Colonic mucosa (tissue), 4 donors: ENCODE results near the gene RAB11B. TPM values are rescaled to one million over a fixed set of nuclear protein-coding genes. Genes with fewer than 3 reads are reported as not detected.
A peak's percentile ranks its signal among the peaks of the same experiment; 100 is the strongest.
"Not testable (repeated sequence)": the region's sequence is repeated elsewhere in the genome, so short reads cannot be mapped to it uniquely, and the experiment has no call there.

Experiments used
- DNase-seq: peaks from one replicate; pipeline ENCODE4 v3.0.0-alpha.2; 2020
- H3K27ac ChIP-seq: fragments of 200-600 bp; one replicate; pipeline ENCODE4 v1.8.0; 2021
- H3K27me3 ChIP-seq: fragments of 200-600 bp; one replicate; pipeline ENCODE4 v1.8.0; 2021
- H3K36me3 ChIP-seq: fragments of 200-600 bp; one replicate; pipeline ENCODE4 v1.8.0; 2021
- H3K4me1 ChIP-seq: fragments of 200-600 bp; one replicate; pipeline ENCODE4 v1.8.0; 2021; ENCODE audit warnings: mild to moderate bottlenecking
- H3K4me3 ChIP-seq: fragments of 200-600 bp; one replicate; pipeline ENCODE4 v1.8.0; 2021
- H3K9ac ChIP-seq, 2 donors: one replicate each; pipeline ENCODE4 v1.7.0; 2013; ENCODE audit warnings: control low read depth in 2 of 2, low read depth in 2 of 2, low read length in 2 of 2
- H3K9me3 ChIP-seq: fragments of 200-600 bp; one replicate; pipeline ENCODE4 v1.8.0; 2021
- CTCF ChIP-seq: fragments of 200-600 bp; IDR thresholded peaks from one replicate; pipeline ENCODE4 v1.8.0; 2022; ENCODE audit warnings: antibody characterized with exemption, mild to moderate bottlenecking
- intact Hi-C: fragments of 100-400 bp; cut with DNase I; formaldehyde crosslinking; loops from one replicate; pipeline ENCODE4 v1.14.1; 2022
- total RNA-seq, 2 donors: library from RNA; stranded (reverse); fragmentation: NEBNext Ultra II Directional in 1 of 2; extraction: Animal tissue kit (Norgen Biotek cat#: 25700) in 1 of 2; gene quantifications; one replicate each; pipeline ENCODE4 v1.2.1, GENCODE V29; 2021
- donor health status: healthy.
- donor health status: DM: no; HTN: no; CAD: no.
- donor health status: DM: no; HTN: no; CAD: no.

Gene RAB11B
- 100 to 1,000 TPM; 117 to 127 TPM for total RNA-seq

- Histone ChIP-seq H3K36me3 (no peaks in the 10 kb centered on the region), H3K9me3 (no peaks in the 10 kb centered on the region), H3K4me1 (peaks cover 14% of the 10 kb centered on the region), H3K9ac (peak within 1 kb of the TSS; percentile 81 to 100), H3K27me3 (no peaks in the 10 kb centered on the region), H3K4me3 (peak within 1 kb of the TSS; percentile 78), H3K27ac (peak within 1 kb of the TSS; percentile 99)
- DNase-seq, result peak; percentile 100
- intact Hi-C loops, result no loop called here
- no peak for TF ChIP-seq CTCF
Measured at GRCh38 chr19:8389891-8390616, at the start of gene RAB11B. Gene RAB11B, plus strand, starts transcription at chr19:8390360. Its CDS starts 57 bp downstream, at chr19:8390417.

GRCh38 chr19:8341504-8341903, 48.7 kb upstream of the RAB11B start:
- intact Hi-C loops, H3K9ac ChIP-seq, DNase-seq, H3K4me3 ChIP-seq, H3K27ac ChIP-seq, H3K9me3 ChIP-seq, H3K36me3 ChIP-seq, H3K4me1 ChIP-seq: not testable (repeated sequence)
- H3K27me3 ChIP-seq, result peaks cover 18% of the 10 kb centered on the region

- no peak for TF ChIP-seq CTCF
- H3K27ac ChIP-seq, result no peak overlapping the region
- H3K4me1 ChIP-seq, result peaks cover 3% of the 10 kb centered on the region
- intact Hi-C loops, result no loop called here
- no peak overlapping the region for H3K9ac ChIP-seq
- H3K9me3 ChIP-seq, result no peaks in the 10 kb centered on the region
- peaks cover 18% of the 10 kb centered on the region for H3K27me3 ChIP-seq
- no peak overlapping the region for H3K4me3 ChIP-seq
- DNase-seq, result no peak
- no peaks in the 10 kb centered on the region for H3K36me3 ChIP-seq
Measured at GRCh38 chr19:8342316-8342683, 47.9 kb upstream of the RAB11B start.

- H3K9me3 ChIP-seq, result no peaks in the 10 kb centered on the region
- DNase-seq, result peak; percentile 99
- no peak within 1 kb of the TSS for H3K27ac ChIP-seq
- H3K36me3 ChIP-seq, result no peaks in the 10 kb centered on the region
- peak within 1 kb of the TSS in 1 of 2 donors; percentile 2 for H3K9ac ChIP-seq
- peaks cover 18% of the 10 kb centered on the region for H3K27me3 ChIP-seq
- H3K4me3 ChIP-seq, result peak within 1 kb of the TSS; percentile 29
- peaks cover 3% of the 10 kb centered on the region for H3K4me1 ChIP-seq
- TF ChIP-seq CTCF, result no peak
- intact Hi-C loops, result no loop called here
Measured at GRCh38 chr19:8342684-8343482, 47.3 kb upstream of the RAB11B start, which contains the start of gene KANK3. Gene KANK3, minus strand, starts transcription at chr19:8343262. Its CDS starts 5,434 bp downstream, at chr19:8337828.

- no peak for TF ChIP-seq CTCF
- peak overlapping the region; percentile 29 for H3K4me3 ChIP-seq
- H3K9me3 ChIP-seq, result no peaks in the 10 kb centered on the region
- intact Hi-C loops, result no loop called here
- H3K36me3 ChIP-seq, result no peaks in the 10 kb centered on the region
- peak overlapping the region in 1 of 2 donors; percentile 2 for H3K9ac ChIP-seq
- no peak overlapping the region for H3K27ac ChIP-seq
- no peak for DNase-seq
- H3K27me3 ChIP-seq, result peaks cover 18% of the 10 kb centered on the region
- H3K4me1 ChIP-seq, result peaks cover 3% of the 10 kb centered on the region
Measured at GRCh38 chr19:8343483-8343844, 46.7 kb upstream of the RAB11B start.

- not testable (repeated sequence) for H3K36me3 ChIP-seq, H3K9ac ChIP-seq, DNase-seq, H3K27ac ChIP-seq, H3K27me3 ChIP-seq, H3K4me3 ChIP-seq, H3K4me1 ChIP-seq, H3K9me3 ChIP-seq
- intact Hi-C loops, result loop anchor here (5.0 kb wide), 3 partner anchors 48 to 238 kb away; no protein-coding TSS in a partner anchor
Measured at GRCh38 chr19:8349629-8350372, 40.4 kb upstream of the RAB11B start.
